AG04450 (cell line): ENCODE measurements around the gene NFIB. TPM values are rescaled to one million over a fixed set of nuclear protein-coding genes. Genes with fewer than 3 reads are reported as not detected.

Source experiments
- CTCF ChIA-PET: fragments of 300-600, 350-600 bp; formaldehyde crosslinking; extraction: SDS; loops from one replicate; lab custom pipeline; 2022; ENCODE audit warnings: antibody characterized with exemption, inconsistent platforms; lab: Charles Lee
- POLR2A ChIA-PET: fragments of 350-600 bp; formaldehyde crosslinking; extraction: SDS; loops from one replicate; lab custom pipeline; 2021; ENCODE audit warnings: antibody characterized with exemption, inconsistent platforms; lab: Yijun Ruan, JAX
- DNase-seq: peaks from one replicate; pipeline ENCODE4 v3.0.0-alpha.2; 2011; ENCODE audit warnings: low read depth, low spot score
- H3K27ac ChIP-seq: one replicate; pipeline ENCODE4 v1.5.1; 2012; ENCODE audit warnings: low read depth, low read length, control low read depth
- H3K27me3 ChIP-seq: one replicate; pipeline ENCODE4 v1.6.0; 2012; ENCODE audit warnings: low read length; ENCODE audit not compliant: control insufficient read depth, insufficient read depth
- H3K4me3 ChIP-seq: 2 replicates; pipeline ENCODE4 v1.5.1; 2011; ENCODE audit warnings: mild to moderate bottlenecking, low read depth, low read length, control low read depth
- H3K9me3 ChIP-seq: 2 replicates; pipeline ENCODE4 v1.5.1; 2012; ENCODE audit warnings: low read length; ENCODE audit not compliant: control insufficient read depth, insufficient read depth
- CTCF ChIP-seq: IDR thresholded peaks from 2 replicates; pipeline ENCODE4 v1.5.1; 2011; ENCODE audit warnings: low read depth, low read length, control low read depth, inconsistent platforms
- polyA plus RNA-seq: library from polyadenylated mRNA; depleted of rRNA; stranded (reverse); fragments of >200 nt; gene quantifications from 2 replicates; pipeline ENCODE4 v1.2.3, GENCODE V29; 2011

Gene NFIB
- polyA plus RNA-seq, 1 experiment: 2.2 TPM

GRCh38 chr9:14222149-14222835 lies 91.6 kb downstream of the NFIB start:
- Histone ChIP-seq H3K4me3 (no peak overlapping the region), H3K9me3 (no peaks in the 10 kb centered on the region), H3K27me3 (no peaks in the 10 kb centered on the region), H3K27ac (no peak overlapping the region)
- no peak for TF ChIP-seq CTCF
- ChIA-PET POLR2A (no interaction called here), CTCF (no interaction called here)
- no peak for DNase-seq

GRCh38 chr9:14221558-14221957 lies 92.4 kb downstream of the NFIB start:
- no peak overlapping the region for H3K27ac ChIP-seq
- no peaks in the 10 kb centered on the region for H3K9me3 ChIP-seq
- ChIA-PET CTCF (interaction anchor here (0.9 kb wide), 1 partner anchor 208 kb away, joined by 3 read pairs; no protein-coding TSS in a partner anchor), POLR2A (no interaction called here)
- no peak for DNase-seq
- no peak overlapping the region for H3K4me3 ChIP-seq
- H3K27me3 ChIP-seq: no peaks in the 10 kb centered on the region
- no peak for TF ChIP-seq CTCF

- no peaks in the 10 kb centered on the region for H3K27me3 ChIP-seq
- TF ChIP-seq CTCF: no peak
- ChIA-PET CTCF (interaction anchor here (0.9 kb wide), 1 partner anchor 208 kb away, joined by 3 read pairs; no protein-coding TSS in a partner anchor), POLR2A (interaction anchor here (0.7 kb wide), 1 partner anchor 16 kb away, joined by 7 read pairs; no protein-coding TSS in a partner anchor)
- H3K4me3 ChIP-seq: no peak overlapping the region
- H3K9me3 ChIP-seq: no peaks in the 10 kb centered on the region
- no peak for DNase-seq
- no peak overlapping the region for H3K27ac ChIP-seq
Observed at GRCh38 chr9:14221119-14221518, 92.8 kb downstream of the NFIB start.

- Histone ChIP-seq H3K27me3 (no peaks in the 10 kb centered on the region), H3K4me3 (no peak overlapping the region), H3K27ac (no peak overlapping the region), H3K9me3 (no peaks in the 10 kb centered on the region)
- no peak for DNase-seq
- ChIA-PET POLR2A (no interaction called here), CTCF (no interaction called here)
- no peak for TF ChIP-seq CTCF
Observed at GRCh38 chr9:14220256-14220655, 93.7 kb downstream of the NFIB start.

GRCh38 chr9:14219850-14220249 lies 94.1 kb downstream of the NFIB start:
- POLR2A ChIA-PET: no interaction called here

More at GRCh38 chr9:14219850-14220249, 94.1 kb downstream of the NFIB start:
- H3K4me3 ChIP-seq: no peak overlapping the region
- H3K9me3 ChIP-seq: no peaks in the 10 kb centered on the region
- TF ChIP-seq CTCF: no peak
- no peak overlapping the region for H3K27ac ChIP-seq
- no peaks in the 10 kb centered on the region for H3K27me3 ChIP-seq
- DNase-seq: no peak
- CTCF ChIA-PET: no interaction called here
